Glutamatergic neuron (in vitro differentiated cells): ENCODE measurements around the gene MALT1. TPM values are rescaled to one million over a fixed set of nuclear protein-coding genes. Genes with fewer than 3 reads are reported as not detected.
"Not testable (repeated sequence)": the region's sequence is repeated elsewhere in the genome, so short reads cannot be mapped to it uniquely, and the experiment has no call there.

ENCODE experiments used
- DNase-seq: peaks from one replicate; pipeline ENCODE4 v3.0.0; 2022
- H3K27ac Mint-ChIP-seq: one replicate; pipeline ENCODE4 v1.8.0; 2020; ENCODE audit warnings: mild to moderate bottlenecking, mixed read lengths, inconsistent platforms; ENCODE audit not compliant: unreplicated experiment
- H3K27me3 Mint-ChIP-seq: one replicate; pipeline ENCODE4 v1.8.0; 2020; ENCODE audit warnings: mild to moderate bottlenecking, moderate library complexity, mixed read lengths, inconsistent platforms; ENCODE audit not compliant: unreplicated experiment
- H3K36me3 Mint-ChIP-seq: one replicate; pipeline ENCODE4 v1.8.0; 2020; ENCODE audit warnings: mild to moderate bottlenecking, mixed read lengths, inconsistent platforms; ENCODE audit not compliant: unreplicated experiment
- H3K4me1 Mint-ChIP-seq: one replicate; pipeline ENCODE4 v1.8.0; 2020; ENCODE audit warnings: mild to moderate bottlenecking, low read depth, mixed read lengths, inconsistent platforms; ENCODE audit not compliant: unreplicated experiment
- H3K4me3 Mint-ChIP-seq: one replicate; pipeline ENCODE4 v1.8.0; 2020; ENCODE audit warnings: mild to moderate bottlenecking, mixed read lengths, inconsistent platforms; ENCODE audit not compliant: unreplicated experiment
- H3K9me3 Mint-ChIP-seq: one replicate; pipeline ENCODE4 v1.8.0; 2020; ENCODE audit warnings: mild to moderate bottlenecking, moderate library complexity, mixed read lengths, inconsistent platforms; ENCODE audit not compliant: unreplicated experiment
- CTCF ChIP-seq: fragments of 200-600 bp; sonication (generic); IDR thresholded peaks from one replicate; pipeline ENCODE4 v1.5.0; 2021; ENCODE audit not compliant: partially characterized antibody, unreplicated experiment
- total RNA-seq: library from RNA; stranded (reverse); fragmentation: NEBNext Ultra II Directional; extraction: Animal tissue kit (Norgen Biotek cat#: 25700); gene quantifications from one replicate; pipeline ENCODE4 v1.2.1, GENCODE V29; 2021; ENCODE audit not compliant: unreplicated experiment

Gene MALT1
- total RNA-seq, 1 donor from 2014 or later: 8.5 TPM

GRCh38 chr18:58768293-58768974 is 97.2 kb downstream of the MALT1 start:
- H3K9me3 Mint-ChIP-seq: peaks cover 3% of the 10 kb centered on the region
- H3K36me3 Mint-ChIP-seq: no peaks in the 10 kb centered on the region
- DNase-seq: peak; percentile 89
- H3K4me1 Mint-ChIP-seq: no peaks in the 10 kb centered on the region
- no peak overlapping the region for H3K27ac Mint-ChIP-seq
- TF ChIP-seq CTCF: peak; percentile 89
- peak overlapping the region; percentile 82 for H3K4me3 Mint-ChIP-seq
- peaks cover 2% of the 10 kb centered on the region for H3K27me3 Mint-ChIP-seq

GRCh38 chr18:58769321-58769720 is 98.1 kb downstream of the MALT1 start:
- no peak overlapping the region for H3K4me3 Mint-ChIP-seq
- peaks cover 3% of the 10 kb centered on the region for H3K9me3 Mint-ChIP-seq
- no peak overlapping the region for H3K27ac Mint-ChIP-seq
- peaks cover 2% of the 10 kb centered on the region for H3K27me3 Mint-ChIP-seq
- no peaks in the 10 kb centered on the region for H3K36me3 Mint-ChIP-seq
- no peaks in the 10 kb centered on the region for H3K4me1 Mint-ChIP-seq
- TF ChIP-seq CTCF: no peak
- DNase-seq: no peak

GRCh38 chr18:58770601-58771000 is 99.3 kb downstream of the MALT1 start:
- Mint-ChIP-seq H3K27me3 (peaks cover 4% of the 10 kb centered on the region), H3K4me3 (no peak overlapping the region), H3K27ac (no peak overlapping the region), H3K4me1 (no peaks in the 10 kb centered on the region), H3K36me3 (no peaks in the 10 kb centered on the region), H3K9me3 (peaks cover 3% of the 10 kb centered on the region)
- no peak for TF ChIP-seq CTCF
- DNase-seq: no peak

GRCh38 chr18:58772161-58772560 is 100.9 kb downstream of the MALT1 start:
- Mint-ChIP-seq H3K27me3 (peaks cover 1% of the 10 kb centered on the region), H3K4me3 (no peak overlapping the region), H3K36me3 (no peaks in the 10 kb centered on the region), H3K4me1 (no peaks in the 10 kb centered on the region), H3K9me3 (peaks cover 3% of the 10 kb centered on the region), H3K27ac (no peak overlapping the region)
- DNase-seq: no peak
- TF ChIP-seq CTCF: no peak

GRCh38 chr18:58776084-58776483 is 104.8 kb downstream of the MALT1 start:
- Mint-ChIP-seq H3K27me3 (peaks cover 1% of the 10 kb centered on the region), H3K36me3 (no peaks in the 10 kb centered on the region), H3K4me1 (peaks cover 3% of the 10 kb centered on the region), H3K27ac (no peak overlapping the region), H3K4me3 (no peak overlapping the region), H3K9me3 (no peaks in the 10 kb centered on the region)
- no peak for DNase-seq
- no peak for TF ChIP-seq CTCF

GRCh38 chr18:58776541-58776940 is 105.3 kb downstream of the MALT1 start:
- H3K27me3 Mint-ChIP-seq, H3K36me3 Mint-ChIP-seq, DNase-seq, H3K27ac Mint-ChIP-seq, H3K4me1 Mint-ChIP-seq, H3K9me3 Mint-ChIP-seq, H3K4me3 Mint-ChIP-seq: not testable (repeated sequence)
